IMR-90 (cell line): ENCODE results near the gene CASTOR1.
A peak's percentile ranks its signal among the peaks of the same experiment; 100 is the strongest.

Experiments
- CTCF ChIP-seq: conservative IDR thresholded peaks from 2 replicates; pipeline ENCODE4 v1.5.1; 2012; ENCODE audit warnings: mild to moderate bottlenecking, low read depth, low read length, improper control_type of control experiment
- ELK1 ChIP-seq: fragments of 150-350 bp; IDR thresholded peaks from 2 replicates; pipeline ENCODE4 v1.6.1; 2016; ENCODE audit warnings: low read depth, mild to moderate bottlenecking, low read length, moderate library complexity, borderline replicate concordance
- MAFK ChIP-seq: IDR thresholded peaks from 2 replicates; pipeline ENCODE4 v1.6.1; 2012; ENCODE audit warnings: low read depth, low read length, improper control_type of control experiment
- MXI1 ChIP-seq: IDR thresholded peaks from 2 replicates; pipeline ENCODE4 v1.6.1; 2012; ENCODE audit warnings: low read depth, mild to moderate bottlenecking, low read length, moderate library complexity, borderline replicate concordance
- NFE2L2 ChIP-seq: fragments of 150-350 bp; IDR thresholded peaks from 2 replicates; pipeline ENCODE4 v1.6.1; 2016; ENCODE audit warnings: low read depth, mild to moderate bottlenecking, low read length
- POLR2A ChIP-seq: IDR thresholded peaks from 2 replicates; pipeline ENCODE4 v1.6.1; 2012; ENCODE audit warnings: mild to moderate bottlenecking, low read depth, low read length
- RCOR1 ChIP-seq: IDR thresholded peaks from 2 replicates; pipeline ENCODE4 v1.6.1; 2012; ENCODE audit warnings: mild to moderate bottlenecking, low read length, improper control_type of control experiment; ENCODE audit not compliant: insufficient replicate concordance

GRCh38 chr22:30262917-30263741 is 26.2 kb downstream of the CASTOR1 start:
- TF ChIP-seq CTCF (peak; percentile 91), POLR2A (no peak), ELK1 (no peak), MAFK (no peak), RCOR1 (no peak), MXI1 (no peak), NFE2L2 (no peak)
